ENCODE results near the gene ME1. TPM values are rescaled to one million over a fixed set of nuclear protein-coding genes. Genes with fewer than 3 reads are reported as not detected.

The ME1 gene
- total RNA-seq, result 27.9 and 31.8 TPM in 2 replicates

GRCh38 chr6:83430611-83431544 is at the start of gene ME1:
Gene ME1, minus strand, starts transcription at chr6:83431051. Its CDS starts 97 bp downstream, at chr6:83430954.
- H4K20me1 ChIP-seq (ENCODE audit: insufficient read depth, low read length), result no peaks in the 10 kb centered on the region
- H3K27me3 ChIP-seq (ENCODE audit: insufficient read depth, low read length), result no peaks in the 10 kb centered on the region
- H3K27ac ChIP-seq (ENCODE audit: low read depth, low read length), result peak within 1 kb of the TSS; percentile 61
- no peaks in the 10 kb centered on the region for H3K9me3 ChIP-seq (ENCODE audit: low read depth, low read length)
- H3K79me2 ChIP-seq (ENCODE audit: insufficient read depth, low read length), result peaks cover 7% of the 10 kb centered on the region
- H3K4me1 ChIP-seq (ENCODE audit: insufficient read depth, low read length), result peaks cover 4% of the 10 kb centered on the region
- peak within 1 kb of the TSS; percentile 96 for H2AFZ ChIP-seq (ENCODE audit: low read length)
- H3K4me3 ChIP-seq (ENCODE audit: insufficient read depth, low read length), result peak within 1 kb of the TSS; percentile 90
- no peaks in the 10 kb centered on the region for H3K36me3 ChIP-seq (ENCODE audit: insufficient read depth, low read length)
- peak; percentile 92 for DNase-seq (ENCODE audit: insufficient read length, low spot score, missing footprints)
- peak within 1 kb of the TSS; percentile 93 for H3K4me2 ChIP-seq (ENCODE audit: insufficient read depth, low read length)
- TF ChIP-seq, protein P1, sequence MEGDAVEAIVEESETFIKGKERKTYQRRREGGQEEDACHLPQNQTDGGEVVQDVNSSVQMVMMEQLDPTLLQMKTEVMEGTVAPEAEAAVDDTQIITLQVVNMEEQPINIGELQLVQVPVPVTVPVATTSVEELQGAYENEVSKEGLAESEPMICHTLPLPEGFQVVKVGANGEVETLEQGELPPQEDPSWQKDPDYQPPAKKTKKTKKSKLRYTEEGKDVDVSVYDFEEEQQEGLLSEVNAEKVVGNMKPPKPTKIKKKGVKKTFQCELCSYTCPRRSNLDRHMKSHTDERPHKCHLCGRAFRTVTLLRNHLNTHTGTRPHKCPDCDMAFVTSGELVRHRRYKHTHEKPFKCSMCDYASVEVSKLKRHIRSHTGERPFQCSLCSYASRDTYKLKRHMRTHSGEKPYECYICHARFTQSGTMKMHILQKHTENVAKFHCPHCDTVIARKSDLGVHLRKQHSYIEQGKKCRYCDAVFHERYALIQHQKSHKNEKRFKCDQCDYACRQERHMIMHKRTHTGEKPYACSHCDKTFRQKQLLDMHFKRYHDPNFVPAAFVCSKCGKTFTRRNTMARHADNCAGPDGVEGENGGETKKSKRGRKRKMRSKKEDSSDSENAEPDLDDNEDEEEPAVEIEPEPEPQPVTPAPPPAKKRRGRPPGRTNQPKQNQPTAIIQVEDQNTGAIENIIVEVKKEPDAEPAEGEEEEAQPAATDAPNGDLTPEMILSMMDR (IDR thresholded peaks at IDR 0.05; ENCODE audit: extremely low read depth, low read depth, low read length), result no peak

DNA sequence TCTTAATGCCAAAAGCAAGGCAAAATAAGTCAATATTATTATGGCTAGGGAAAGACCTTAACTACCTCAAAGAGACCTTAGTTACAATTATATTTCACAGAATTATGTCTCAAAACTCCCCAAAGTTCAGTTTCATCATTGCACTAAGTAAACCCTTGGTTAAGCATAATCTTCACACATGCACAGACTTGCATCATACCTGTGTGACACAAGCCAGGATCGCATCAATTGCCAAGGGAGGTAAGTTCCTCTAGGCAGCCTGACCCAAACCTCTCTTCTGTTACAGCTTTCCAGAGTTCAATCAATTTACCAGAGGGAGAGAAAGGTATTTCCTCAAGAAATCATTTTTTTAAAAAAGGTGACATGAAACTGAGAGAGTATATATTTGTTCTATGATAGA is 49.6 kb upstream of the ME1 start:
- Histone ChIP-seq H3K36me3 (ENCODE audit: insufficient read depth, low read length) (no peaks in the 10 kb centered on the region), H3K27ac (ENCODE audit: low read depth, low read length) (no peak overlapping the region), H2AFZ (ENCODE audit: low read length) (no peak overlapping the region), H3K9me3 (ENCODE audit: low read depth, low read length) (no peaks in the 10 kb centered on the region), H3K4me2 (ENCODE audit: insufficient read depth, low read length) (no peak overlapping the region), H3K79me2 (ENCODE audit: insufficient read depth, low read length) (no peaks in the 10 kb centered on the region), H4K20me1 (ENCODE audit: insufficient read depth, low read length) (no peaks in the 10 kb centered on the region), H3K27me3 (ENCODE audit: insufficient read depth, low read length) (no peaks in the 10 kb centered on the region), H3K4me3 (ENCODE audit: insufficient read depth, low read length) (no peak overlapping the region), H3K4me1 (ENCODE audit: insufficient read depth, low read length) (no peaks in the 10 kb centered on the region)
- no peak for DNase-seq (ENCODE audit: insufficient read length, low spot score, missing footprints)
- TF ChIP-seq, protein P1 (IDR thresholded peaks at IDR 0.05; ENCODE audit: extremely low read depth, low read depth, low read length), result no peak

GRCh38 chr6:83479389-83479788 is 48.5 kb upstream of the ME1 start:
- H3K9me3 ChIP-seq (ENCODE audit: low read depth, low read length), result no peaks in the 10 kb centered on the region
- no peak overlapping the region for H3K4me3 ChIP-seq (ENCODE audit: insufficient read depth, low read length)
- H3K4me1 ChIP-seq (ENCODE audit: insufficient read depth, low read length), result no peaks in the 10 kb centered on the region
- no peaks in the 10 kb centered on the region for H3K27me3 ChIP-seq (ENCODE audit: insufficient read depth, low read length)
- H3K27ac ChIP-seq (ENCODE audit: low read depth, low read length), result no peak overlapping the region
- TF ChIP-seq, protein P1 (IDR thresholded peaks at IDR 0.05; ENCODE audit: extremely low read depth, low read depth, low read length), result no peak
- no peaks in the 10 kb centered on the region for H3K36me3 ChIP-seq (ENCODE audit: insufficient read depth, low read length)
- no peaks in the 10 kb centered on the region for H4K20me1 ChIP-seq (ENCODE audit: insufficient read depth, low read length)
- no peak for DNase-seq (ENCODE audit: insufficient read length, low spot score, missing footprints)
- H3K4me2 ChIP-seq (ENCODE audit: insufficient read depth, low read length), result no peak overlapping the region
- no peak overlapping the region for H2AFZ ChIP-seq (ENCODE audit: low read length)
- no peaks in the 10 kb centered on the region for H3K79me2 ChIP-seq (ENCODE audit: insufficient read depth, low read length)

GRCh38 chr6:83476971-83477370 is 46.1 kb upstream of the ME1 start:
- TF ChIP-seq, protein P1 (IDR thresholded peaks at IDR 0.05; ENCODE audit: extremely low read depth, low read depth, low read length), result no peak
- H3K4me2 ChIP-seq (ENCODE audit: insufficient read depth, low read length), result no peak overlapping the region
- no peaks in the 10 kb centered on the region for H3K4me1 ChIP-seq (ENCODE audit: insufficient read depth, low read length)
- DNase-seq (ENCODE audit: insufficient read length, low spot score, missing footprints), result no peak
- no peaks in the 10 kb centered on the region for H3K79me2 ChIP-seq (ENCODE audit: insufficient read depth, low read length)
- H3K27me3 ChIP-seq (ENCODE audit: insufficient read depth, low read length), result no peaks in the 10 kb centered on the region
- H3K27ac ChIP-seq (ENCODE audit: low read depth, low read length), result no peak overlapping the region
- no peaks in the 10 kb centered on the region for H3K36me3 ChIP-seq (ENCODE audit: insufficient read depth, low read length)
- no peak overlapping the region for H2AFZ ChIP-seq (ENCODE audit: low read length)
- no peaks in the 10 kb centered on the region for H4K20me1 ChIP-seq (ENCODE audit: insufficient read depth, low read length)
- no peaks in the 10 kb centered on the region for H3K9me3 ChIP-seq (ENCODE audit: low read depth, low read length)
- no peak overlapping the region for H3K4me3 ChIP-seq (ENCODE audit: insufficient read depth, low read length)

Measured in osteoblast (primary cell).